Kidney (tissue), 14 donors: ENCODE data around the gene RYR2. TPM values are rescaled to one million over a fixed set of nuclear protein-coding genes. Genes with fewer than 3 reads are reported as not detected.
"Not testable (repeated sequence)": the region's sequence is repeated elsewhere in the genome, so short reads cannot be mapped to it uniquely, and the experiment has no call there.

Experiments
- DNase-seq, 5 donors: peaks; one replicate each; pipeline ENCODE4 v3.0.0-alpha.2; 2013 to 2020
- FAIRE-seq: peaks from 2 replicates; lab custom pipeline; 2012; peaks lifted over from hg19 to GRCh38; lab: Jason Lieb, UNC
- H3K27ac ChIP-seq, 2 donors: one replicate each; pipeline ENCODE4 v1.7.0; 2013; ENCODE audit warnings: low read depth in 2 of 2, low read length in 2 of 2, inconsistent platforms in 1 of 2
- H3K27me3 ChIP-seq: one replicate; pipeline ENCODE4 v1.7.1; 2013; ENCODE audit warnings: low read length, inconsistent platforms; ENCODE audit not compliant: control insufficient read depth, insufficient read depth
- H3K36me3 ChIP-seq, 3 donors: one replicate each; pipeline versions ENCODE4 v1.7.0 to v1.7.1; 2013; ENCODE audit warnings: low read length in 3 of 3, control low read depth in 1 of 3, inconsistent platforms in 1 of 3; ENCODE audit not compliant: insufficient read depth in 3 of 3, control insufficient read depth in 2 of 3
- H3K4me1 ChIP-seq, 3 donors: one replicate each; pipeline versions ENCODE4 v1.7.0 to v1.7.1; 2013; ENCODE audit warnings: low read length in 3 of 3, inconsistent platforms in 1 of 3, low read depth in 1 of 3; ENCODE audit not compliant: control insufficient read depth in 2 of 3, insufficient read depth in 2 of 3
- H3K4me3 ChIP-seq, 3 donors: one replicate each; pipeline versions ENCODE4 v1.7.0 to v1.8.1; 2013; ENCODE audit warnings: low read length in 3 of 3, control low read depth in 1 of 3, inconsistent platforms in 1 of 3
- H3K9ac ChIP-seq, 3 donors: one replicate each; pipeline versions ENCODE4 v1.7.0 to v1.7.1; 2013; ENCODE audit warnings: low read length in 3 of 3, control low read depth in 1 of 3, inconsistent platforms in 1 of 3
- H3K9me3 ChIP-seq, 3 donors: one replicate each; pipeline versions ENCODE4 v1.7.0 to v1.7.1; 2013; ENCODE audit warnings: low read length in 3 of 3, control low read depth in 1 of 3, inconsistent platforms in 1 of 3; ENCODE audit not compliant: control insufficient read depth in 2 of 3, insufficient read depth in 1 of 3
- CTCF ChIP-seq: IDR thresholded peaks from 3 replicates; pipeline ENCODE4 v1.5.1; 2012; ENCODE audit warnings: mild to moderate bottlenecking, moderate library complexity, borderline replicate concordance; ENCODE audit not compliant: insufficient read depth; ENCODE audit errors: extremely low read depth
- intact Hi-C: fragments of 100-400 bp; cut with DNase I; formaldehyde crosslinking; loops from one replicate; pipeline ENCODE4 v1.11.1; 2022
- polyA plus RNA-seq: library from polyadenylated mRNA; stranded (reverse); fragments of 350-450 nt; fragmentation: Illumina TruSeq; extraction: RNeasy Lipid Tissue Mini Kit (QIAGEN cat#74804); gene quantifications from one replicate; pipeline ENCODE4 v1.2.3, GENCODE V29; 2014; ENCODE audit warnings: low read depth, low replicate concordance; ENCODE audit not compliant: insufficient read depth
- total RNA-seq: library from RNA; stranded (reverse); fragmentation: NEBNext Ultra II Directional; extraction: Animal tissue kit (Norgen Biotek cat#: 25700); gene quantifications from one replicate; pipeline ENCODE4 v1.2.1, GENCODE V29; 2021
- donor health status: control.
- donor health status: control.
- donor health status: control.
- donor health status: control.
- donor health status: control.
- donor health status: DM: yes; HTN: yes; CAD: no.
- donor health status: Normal renal cell carcinoma (clear cell type).

Gene RYR2
- total and polyA plus RNA-seq, 2 donors from 2014 or later: 0.28 to 0.60 TPM

- no peaks in the 10 kb centered on the region for H3K4me1 ChIP-seq
- no peak overlapping the region for H3K4me3 ChIP-seq
- no peaks in the 10 kb centered on the region for H3K36me3 ChIP-seq
- intact Hi-C loops: no loop called here
- no peak for TF ChIP-seq CTCF
- no peak overlapping the region for H3K27ac ChIP-seq
- H3K9ac ChIP-seq: no peak overlapping the region
- no peaks in the 10 kb centered on the region for H3K9me3 ChIP-seq
- FAIRE-seq (no peak), DNase-seq (no peak)
- H3K27me3 ChIP-seq: no peaks in the 10 kb centered on the region
Measured at GRCh38 chr1:237838904-237839534, 797.0 kb downstream of the RYR2 start.

- H3K4me1 ChIP-seq: no peaks in the 10 kb centered on the region
- no peaks in the 10 kb centered on the region for H3K27me3 ChIP-seq
- intact Hi-C loops: no loop called here
- DNase-seq: no peak
- TF ChIP-seq CTCF: no peak
- no peak for FAIRE-seq
- H3K9ac ChIP-seq: no peak overlapping the region
- no peaks in the 10 kb centered on the region for H3K9me3 ChIP-seq
- no peaks in the 10 kb centered on the region for H3K36me3 ChIP-seq
- no peak overlapping the region for H3K27ac ChIP-seq
- no peak overlapping the region for H3K4me3 ChIP-seq
Measured at GRCh38 chr1:237841485-237841884, 799.5 kb downstream of the RYR2 start.

- H3K36me3 ChIP-seq, H3K4me1 ChIP-seq, H3K4me3 ChIP-seq, DNase-seq, H3K27ac ChIP-seq, H3K9me3 ChIP-seq, H3K27me3 ChIP-seq, H3K9ac ChIP-seq, FAIRE-seq, intact Hi-C loops: not testable (repeated sequence)
Measured at GRCh38 chr1:237843516-237843915, 801.5 kb downstream of the RYR2 start.

- no peak overlapping the region for H3K4me3 ChIP-seq
- TF ChIP-seq CTCF: peak; percentile 33
- peak in 3 of 5 donors; percentile 24 to 54 (median 43) for DNase-seq
- H3K9ac ChIP-seq: no peak overlapping the region
- H3K9me3 ChIP-seq: no peaks in the 10 kb centered on the region
- H3K4me1 ChIP-seq: no peaks in the 10 kb centered on the region
- no peak for FAIRE-seq
- no peak overlapping the region for H3K27ac ChIP-seq
- intact Hi-C loops: no loop called here
- no peaks in the 10 kb centered on the region for H3K36me3 ChIP-seq
- no peaks in the 10 kb centered on the region for H3K27me3 ChIP-seq
Measured at GRCh38 chr1:237851210-237851845, 809.3 kb downstream of the RYR2 start.
